HepG2 (cell line): ENCODE measurements around the gene INTS3. TPM values are rescaled to one million over a fixed set of nuclear protein-coding genes. Genes with fewer than 3 reads are reported as not detected.
A peak's percentile ranks its signal among the peaks of the same experiment; 100 is the strongest.

Experiments
- AHR ChIP-seq: IDR thresholded peaks from 2 replicates; pipeline ENCODE4 v1.6.1; 2018; ENCODE audit warnings: missing genetic modification reagents, missing compliant biosample characterization
- KDM5A ChIP-seq: fragments of 200-600 bp; sonication (generic); IDR thresholded peaks from 2 replicates; pipeline ENCODE4 v1.7.0; 2018; ENCODE audit warnings: antibody characterized with exemption, mild to moderate bottlenecking, low read length, borderline replicate concordance
- KLF13 ChIP-seq: sonication (generic); formaldehyde crosslinking; IDR thresholded peaks from 2 replicates; pipeline ENCODE4 v1.4.0; 2020; ENCODE audit warnings: mild to moderate bottlenecking, missing genetic modification reagents
- NFKB2 ChIP-seq: sonication (generic); formaldehyde crosslinking; IDR thresholded peaks from 2 replicates; pipeline ENCODE4 v1.4.0; 2020; ENCODE audit warnings: missing genetic modification reagents, borderline replicate concordance
- PCBP1 ChIP-seq: fragments of 200-400 bp; formaldehyde crosslinking; IDR thresholded peaks from 2 replicates; pipeline ENCODE4 v1.6.1; 2017; ENCODE audit warnings: mild to moderate bottlenecking, low read depth, low read length, borderline replicate concordance
- POLR2AphosphoS5 ChIP-seq: IDR thresholded peaks from 2 replicates; pipeline ENCODE4 v1.6.1; 2012; ENCODE audit warnings: low read depth, low read length
- SAFB2 ChIP-seq: sonication (generic); formaldehyde crosslinking; IDR thresholded peaks from 2 replicates; pipeline ENCODE4 v1.5.1; 2020; ENCODE audit warnings: missing genetic modification reagents, low read depth, mild to moderate bottlenecking, borderline replicate concordance
- TEAD3 ChIP-seq: optimal IDR thresholded peaks from 2 replicates; pipeline ENCODE3; 2016; ENCODE audit warnings: borderline replicate concordance
- ZNF44 ChIP-seq: sonication (generic); formaldehyde crosslinking; IDR thresholded peaks from 2 replicates; pipeline ENCODE4 v1.5.1; 2020; ENCODE audit warnings: mild to moderate bottlenecking, missing genetic modification reagents
- ZNF547 ChIP-seq: sonication (generic); formaldehyde crosslinking; IDR thresholded peaks from 2 replicates; pipeline ENCODE4 v1.5.1; 2020; ENCODE audit warnings: mild to moderate bottlenecking, missing genetic modification reagents
- ZNF777 ChIP-seq: sonication (generic); formaldehyde crosslinking; IDR thresholded peaks from 2 replicates; pipeline ENCODE4 v1.4.0; 2020; ENCODE audit warnings: missing genetic modification reagents
- ZNF883 ChIP-seq: sonication (generic); formaldehyde crosslinking; IDR thresholded peaks from 2 replicates; pipeline ENCODE4 v1.5.1; 2020; ENCODE audit warnings: mild to moderate bottlenecking, missing genetic modification reagents; ENCODE audit errors: not compliant biosample characterization
- polyA plus RNA-seq, 8 experiments: library from polyadenylated mRNA; depleted of rRNA in 3 of 8; stranded (reverse) in 7 of 8; unstranded in 1 of 8; fragments of >200 nt; fragmentation: Illumina TruSeq in 4 of 8; extraction: Trizol in 4 of 8; gene quantifications; 2 replicates each; pipeline versions ENCODE4 v1.2.1 to v1.2.3, GENCODE V29; 2011 to 2016; ENCODE audit warnings: low read depth in 4 of 8, missing spikeins in 1 of 8, mixed read lengths in 1 of 8; ENCODE audit not compliant: insufficient read depth in 1 of 8
- total RNA-seq, 5 experiments: library from RNA; depleted of rRNA; stranded (reverse); fragments of >200 nt; fragmentation: Illumina TruSeq; extraction: Trizol; gene quantifications; 2 replicates each; pipeline ENCODE4 v1.2.3, GENCODE V29; 2016; ENCODE audit warnings: low read depth in 1 of 5
- TF ChIP-seq, protein P1 (sequence below): sonication (generic); formaldehyde crosslinking; IDR thresholded peaks from 2 replicates; pipeline ENCODE4; 2020; ENCODE audit warnings: missing genetic modification reagents, mild to moderate bottlenecking, borderline replicate concordance
- TF ChIP-seq, protein P2 (sequence below): sonication (generic); formaldehyde crosslinking; IDR thresholded peaks from 2 replicates; pipeline ENCODE4 v1.8.0; 2023; ENCODE audit warnings: mild to moderate bottlenecking, missing genetic modification reagents

Gene INTS3
- total and polyA plus RNA-seq, 2 of the 13 experiments (the other 11 are each of a cell fraction or from before 2014, with no cell fraction given), result 17.2 to 27.2 TPM

DNA sequence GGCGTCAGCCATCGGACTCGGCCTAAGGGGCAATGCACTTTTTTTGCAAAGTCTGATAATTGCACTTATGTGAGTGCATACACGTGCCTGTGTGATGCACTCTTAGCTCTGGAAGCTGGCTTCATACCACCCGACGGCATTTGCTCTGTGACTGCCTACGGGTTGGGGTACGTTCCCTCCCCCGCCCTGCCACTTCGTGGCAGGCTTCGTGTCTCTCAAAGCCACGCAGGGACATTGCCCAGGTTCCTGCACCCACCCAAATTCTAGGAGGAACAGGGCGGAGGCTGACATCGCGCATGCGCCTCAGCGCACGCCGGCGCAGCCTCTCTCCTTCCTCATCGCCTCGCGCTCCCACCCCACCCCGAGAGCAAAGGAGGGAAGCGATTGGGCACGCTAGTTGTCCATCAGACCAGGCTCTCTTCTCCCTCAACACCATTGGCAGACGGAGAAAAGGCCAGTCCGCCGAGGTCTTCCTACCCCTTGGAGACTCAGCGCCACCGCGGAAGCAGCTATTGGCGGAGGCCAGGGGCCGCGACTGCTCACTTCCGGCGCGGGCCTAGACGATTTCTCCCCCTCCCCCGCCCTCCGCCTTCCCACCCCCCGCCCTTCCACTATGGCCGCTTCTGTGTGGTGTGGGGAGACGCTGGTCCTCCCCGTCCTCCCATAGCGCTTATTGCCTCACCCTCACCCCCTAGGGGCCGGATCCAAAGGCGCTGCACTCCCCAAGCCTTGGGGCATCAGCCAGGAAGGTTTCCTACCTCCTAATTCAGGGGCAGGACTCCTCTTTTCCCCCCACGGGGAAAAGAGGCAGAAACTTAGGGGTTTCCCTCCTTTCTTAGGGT lies at the start of gene INTS3 (continued):
- TF ChIP-seq AHR, result peak; percentile 70; the same call in 1 of the 2 replicates
- TF ChIP-seq KDM5A, result peak; percentile 58; the same call in 1 of the 2 replicates
- TF ChIP-seq TEAD3, result peak; percentile 32
- 0 out of 2 replicates have a peak, but pooled peaks have one; percentile 27 for TF ChIP-seq NFKB2 (CRISPR knock-in tag)
- TF ChIP-seq PCBP1, result 0 out of 2 replicates have a peak, but pooled peaks have one; percentile 90
- TF ChIP-seq, protein P1, sequence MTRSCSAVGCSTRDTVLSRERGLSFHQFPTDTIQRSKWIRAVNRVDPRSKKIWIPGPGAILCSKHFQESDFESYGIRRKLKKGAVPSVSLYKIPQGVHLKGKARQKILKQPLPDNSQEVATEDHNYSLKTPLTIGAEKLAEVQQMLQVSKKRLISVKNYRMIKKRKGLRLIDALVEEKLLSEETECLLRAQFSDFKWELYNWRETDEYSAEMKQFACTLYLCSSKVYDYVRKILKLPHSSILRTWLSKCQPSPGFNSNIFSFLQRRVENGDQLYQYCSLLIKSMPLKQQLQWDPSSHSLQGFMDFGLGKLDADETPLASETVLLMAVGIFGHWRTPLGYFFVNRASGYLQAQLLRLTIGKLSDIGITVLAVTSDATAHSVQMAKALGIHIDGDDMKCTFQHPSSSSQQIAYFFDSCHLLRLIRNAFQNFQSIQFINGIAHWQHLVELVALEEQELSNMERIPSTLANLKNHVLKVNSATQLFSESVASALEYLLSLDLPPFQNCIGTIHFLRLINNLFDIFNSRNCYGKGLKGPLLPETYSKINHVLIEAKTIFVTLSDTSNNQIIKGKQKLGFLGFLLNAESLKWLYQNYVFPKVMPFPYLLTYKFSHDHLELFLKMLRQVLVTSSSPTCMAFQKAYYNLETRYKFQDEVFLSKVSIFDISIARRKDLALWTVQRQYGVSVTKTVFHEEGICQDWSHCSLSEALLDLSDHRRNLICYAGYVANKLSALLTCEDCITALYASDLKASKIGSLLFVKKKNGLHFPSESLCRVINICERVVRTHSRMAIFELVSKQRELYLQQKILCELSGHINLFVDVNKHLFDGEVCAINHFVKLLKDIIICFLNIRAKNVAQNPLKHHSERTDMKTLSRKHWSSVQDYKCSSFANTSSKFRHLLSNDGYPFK (CRISPR knock-in tag), result no peak
- peak; percentile 69 for TF ChIP-seq POLR2AphosphoS5
- TF ChIP-seq ZNF777 (CRISPR knock-in tag), result peak; percentile 48; the same call in 1 of the 2 replicates
- TF ChIP-seq ZNF44 (CRISPR knock-in tag), result peak; percentile 76; the same call in 1 of the 2 replicates
- TF ChIP-seq, protein P2, sequence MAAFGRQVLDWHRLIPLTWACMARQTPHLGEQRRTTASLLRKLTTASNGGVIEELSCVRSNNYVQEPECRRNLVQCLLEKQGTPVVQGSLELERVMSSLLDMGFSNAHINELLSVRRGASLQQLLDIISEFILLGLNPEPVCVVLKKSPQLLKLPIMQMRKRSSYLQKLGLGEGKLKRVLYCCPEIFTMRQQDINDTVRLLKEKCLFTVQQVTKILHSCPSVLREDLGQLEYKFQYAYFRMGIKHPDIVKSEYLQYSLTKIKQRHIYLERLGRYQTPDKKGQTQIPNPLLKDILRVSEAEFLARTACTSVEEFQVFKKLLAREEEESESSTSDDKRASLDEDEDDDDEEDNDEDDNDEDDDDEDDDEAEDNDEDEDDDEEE (CRISPR knock-in tag), result no peak
- peak; percentile 63; the same call in 1 of the 2 replicates for TF ChIP-seq ZNF547 (CRISPR knock-in tag)
- peak; percentile 67; the same call in 1 of the 2 replicates for TF ChIP-seq SAFB2
- 0 out of 2 replicates have a peak, but pooled peaks have one; percentile 50 for TF ChIP-seq KLF13 (CRISPR knock-in tag)
- TF ChIP-seq ZNF883, result peak; percentile 92
